ENCODE results near the gene ST6GAL1.
A peak's percentile ranks its signal among the peaks of the same experiment; 100 is the strongest.

Gene ST6GAL1

DNA sequence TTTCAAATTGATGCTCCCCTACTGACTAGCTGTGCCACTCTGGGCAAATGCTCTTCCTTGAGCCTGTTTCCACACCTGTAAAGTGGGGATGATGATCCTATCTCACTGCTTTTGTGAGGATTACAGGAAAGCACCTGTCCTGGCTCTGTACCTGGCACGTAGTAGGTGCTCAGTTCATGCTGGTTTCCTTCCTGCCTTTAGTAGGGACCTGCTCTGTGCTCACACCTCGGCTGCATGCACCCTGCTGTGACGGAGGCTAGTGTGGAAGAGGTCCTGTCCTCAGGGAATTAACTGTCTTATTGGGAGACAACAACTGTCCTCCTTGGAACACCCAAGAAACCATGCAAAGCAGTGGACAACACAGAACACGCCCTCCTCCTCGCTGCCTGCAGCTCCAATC is 147.2 kb downstream of the ST6GAL1 start:
- no peak for DNase-seq (ENCODE audit: low read depth, low spot score)

DNA sequence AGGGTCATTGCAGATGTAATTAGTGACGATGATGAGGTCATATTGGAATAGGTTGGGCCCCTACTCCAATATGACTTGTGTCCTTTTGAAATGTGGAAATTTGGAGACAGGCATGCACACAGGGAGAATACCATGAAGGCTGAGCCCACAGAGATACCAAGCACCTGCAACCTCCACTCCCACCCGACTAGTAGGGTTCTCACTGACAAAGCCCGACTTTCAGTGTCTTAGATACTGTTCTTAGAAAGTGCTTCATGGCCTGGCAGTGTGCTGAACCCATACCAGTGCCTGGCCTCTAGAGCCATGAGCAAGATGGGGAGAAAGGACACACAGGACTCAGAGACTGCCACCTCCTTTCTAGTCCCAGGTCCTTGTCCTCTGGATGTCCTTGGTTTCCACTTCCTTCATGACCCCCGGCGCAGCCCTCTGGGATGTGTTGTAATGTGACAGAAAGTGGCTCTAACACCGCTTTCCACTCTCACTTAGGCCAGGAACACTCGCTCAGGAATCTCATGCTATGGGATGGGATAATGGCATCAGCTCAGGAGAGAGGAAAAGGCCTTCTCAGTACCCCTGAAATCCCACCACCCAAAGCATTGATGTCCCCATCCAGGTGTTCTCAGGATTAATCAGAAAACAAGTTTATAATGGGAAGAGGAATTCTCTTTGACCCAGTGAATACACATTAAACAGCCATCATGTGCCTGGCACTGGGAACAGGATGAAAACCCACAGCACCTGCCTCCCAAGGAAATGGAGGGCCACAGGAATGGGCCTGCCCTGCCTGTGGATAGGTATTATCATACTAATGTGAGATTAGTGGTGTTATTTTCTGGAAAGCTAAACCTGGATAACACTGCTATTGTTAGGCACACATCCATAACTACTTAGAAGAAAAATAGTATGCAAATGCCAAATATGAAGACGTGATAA is 149.0 kb downstream of the ST6GAL1 start:
- DNase-seq (ENCODE audit: low read depth, low spot score) = no peak

DNA sequence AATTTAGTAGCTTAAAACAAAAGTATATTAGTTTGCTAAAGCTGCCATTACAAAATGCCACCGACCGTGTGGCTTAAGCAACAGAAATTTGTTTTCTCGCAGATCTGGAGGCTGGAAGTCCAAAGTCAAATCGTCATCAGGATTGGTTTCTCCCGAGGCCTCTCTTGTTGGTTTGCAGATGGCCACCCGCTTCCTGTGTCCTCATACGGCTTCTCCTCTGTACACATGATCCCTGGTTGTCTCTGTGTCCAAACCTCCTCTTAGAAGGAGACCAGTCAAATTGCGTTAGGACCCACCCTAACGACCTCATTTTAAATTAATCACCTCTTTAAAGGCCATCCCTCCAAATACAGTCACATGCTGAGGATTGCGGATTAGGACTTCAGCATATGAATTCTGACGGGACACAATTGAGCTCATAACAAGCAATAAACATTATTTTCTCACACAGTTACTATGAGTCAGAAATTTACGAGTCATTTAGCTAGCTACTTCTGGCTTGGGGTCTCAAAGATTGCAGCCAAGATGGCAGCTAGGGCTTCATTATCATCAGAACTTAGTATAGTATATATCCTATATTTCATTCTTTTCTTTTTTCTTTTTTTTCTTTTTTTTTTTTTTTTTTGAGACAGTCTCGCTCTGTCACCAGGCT is 150.6 kb downstream of the ST6GAL1 start:
- no peak for DNase-seq (ENCODE audit: low read depth, low spot score)

DNA sequence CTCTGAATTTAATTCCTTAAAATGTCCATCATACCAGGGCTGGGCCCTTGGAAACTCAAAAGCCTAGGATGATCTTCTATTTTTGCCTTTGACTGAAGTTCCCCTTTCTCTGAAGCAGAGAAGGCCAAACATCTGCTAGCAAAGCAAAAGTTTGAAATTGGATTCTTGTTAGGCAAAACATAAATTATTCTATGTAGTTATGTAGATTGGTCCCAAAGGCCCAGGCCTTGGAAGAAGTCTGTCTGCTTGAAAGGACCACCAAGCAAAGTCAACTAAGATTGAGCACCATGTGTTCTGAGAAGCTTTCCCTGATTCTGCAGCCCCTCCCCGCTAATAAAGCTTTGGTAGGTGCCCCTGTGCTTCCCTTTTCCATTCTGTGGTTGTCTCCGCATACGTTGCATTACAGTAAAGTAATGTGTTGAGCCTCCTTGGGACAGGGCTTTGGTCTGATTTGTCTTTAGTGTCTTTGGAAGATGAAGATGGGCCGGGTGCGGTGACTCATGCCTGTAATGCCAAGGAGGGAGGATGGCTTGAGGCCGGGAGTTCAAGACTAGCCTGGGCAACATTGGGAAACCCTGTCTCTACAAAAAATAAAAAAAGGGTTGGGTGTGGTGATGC is 152.5 kb downstream of the ST6GAL1 start:
- DNase-seq (ENCODE audit: low read depth, low spot score) = no peak

DNA sequence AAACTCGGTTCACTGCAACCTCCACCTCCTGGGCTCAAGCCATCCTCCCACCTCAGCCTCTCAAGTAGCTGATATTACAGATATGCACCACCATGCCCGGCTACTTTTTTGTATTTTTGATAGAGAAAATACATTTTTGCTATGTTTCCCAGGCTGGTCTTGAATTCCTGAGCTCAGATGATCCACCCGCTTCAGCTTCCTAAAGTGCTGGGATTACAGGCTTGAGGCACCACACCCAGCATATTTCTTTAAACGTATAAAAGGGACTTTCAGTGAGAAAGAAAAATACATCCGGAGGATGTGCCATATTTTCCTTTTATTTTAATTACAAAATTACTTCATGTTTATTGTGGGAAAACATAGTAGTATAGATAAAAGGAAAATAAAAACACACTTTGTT is 153.8 kb downstream of the ST6GAL1 start:
- DNase-seq (ENCODE audit: low read depth, low spot score) = no peak

DNA sequence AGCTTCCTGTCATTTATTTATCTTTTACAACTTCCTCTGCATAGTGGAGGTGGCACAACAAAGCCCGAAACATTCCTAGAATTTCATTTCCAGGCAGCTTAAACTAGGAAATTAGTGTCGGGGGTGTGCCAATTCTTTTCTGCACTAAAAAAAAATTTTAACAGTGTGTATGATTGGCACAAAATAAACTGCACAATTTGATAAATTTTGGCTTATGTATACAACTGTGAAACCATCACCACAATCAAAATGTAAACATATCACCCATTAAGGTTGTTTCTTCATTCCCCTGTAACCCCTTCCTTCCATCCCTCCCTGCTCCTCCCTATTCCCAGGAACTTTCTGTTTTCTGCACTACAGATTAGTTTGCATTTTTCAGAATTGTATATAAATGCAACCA is 154.3 kb downstream of the ST6GAL1 start:
- DNase-seq (ENCODE audit: low read depth, low spot score) = no peak

DNA sequence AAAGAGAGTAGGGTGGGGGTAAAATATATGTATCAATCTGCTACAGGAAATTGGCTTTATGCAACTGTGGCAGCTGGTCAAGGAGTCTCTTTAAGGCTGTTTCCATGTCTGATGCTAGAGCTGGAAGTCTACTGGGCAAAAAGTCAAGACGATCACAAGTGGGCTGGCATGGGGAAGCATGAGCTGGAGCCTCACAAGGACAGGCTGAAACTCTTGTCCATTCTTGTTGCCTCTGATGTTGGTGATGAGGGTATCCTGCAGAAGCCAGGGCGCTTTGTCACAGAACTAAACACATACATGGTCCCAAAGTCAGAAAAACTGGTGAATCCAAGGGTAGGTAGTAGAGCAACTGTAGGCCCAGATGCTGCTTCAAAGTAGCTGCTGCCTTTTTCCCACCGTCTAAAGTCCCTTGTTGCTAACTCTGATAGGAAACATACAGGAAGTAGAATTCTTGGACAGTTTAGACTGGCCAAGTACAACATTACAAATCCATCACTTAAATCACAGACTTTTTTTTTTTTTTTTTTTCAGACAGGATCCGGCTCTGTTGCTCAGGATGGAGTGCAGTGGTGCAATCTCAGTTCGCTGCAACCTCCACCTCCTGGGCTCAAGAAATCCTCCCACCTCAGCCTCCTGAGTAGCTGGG is 154.8 kb downstream of the ST6GAL1 start:
- no peak for DNase-seq (ENCODE audit: low read depth, low spot score)

DNA sequence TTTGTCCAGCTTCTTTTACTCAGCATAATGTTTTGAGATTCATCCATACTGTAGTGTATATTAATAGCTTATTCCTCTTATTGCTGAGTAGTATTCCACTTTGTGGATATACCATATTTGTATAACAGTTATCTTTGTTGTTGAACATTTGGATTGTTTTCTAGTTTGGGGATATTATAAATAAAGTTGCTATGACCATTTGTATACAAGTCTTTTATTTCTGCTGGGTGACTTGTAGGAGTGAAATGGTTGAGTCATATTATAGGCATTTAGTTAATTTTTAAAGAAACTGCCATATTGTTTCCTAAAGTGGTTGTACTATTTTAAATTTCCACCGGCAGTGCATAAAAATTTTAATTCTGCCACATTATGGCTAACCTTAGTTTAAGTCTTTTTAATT is 155.6 kb downstream of the ST6GAL1 start:
- no peak for DNase-seq (ENCODE audit: low read depth, low spot score)

DNA sequence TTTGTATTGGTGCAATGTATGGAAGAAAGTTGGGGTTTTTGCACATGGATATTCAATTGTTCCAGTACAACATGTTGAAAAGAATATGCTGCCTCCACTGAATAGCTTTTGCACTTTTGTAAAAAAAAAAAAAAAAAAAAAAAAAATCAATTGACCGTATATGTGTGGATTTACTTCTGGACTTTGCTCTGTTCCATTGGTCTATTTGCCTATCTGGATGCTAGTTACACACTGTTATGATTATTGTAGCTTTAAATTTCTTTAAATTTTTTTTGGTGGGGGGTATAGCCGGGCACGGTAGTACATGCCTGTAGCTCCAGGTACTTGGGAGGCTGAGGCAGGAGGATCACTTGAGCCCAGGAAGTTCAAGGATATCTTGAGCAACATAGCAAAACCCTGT is 156.5 kb downstream of the ST6GAL1 start:
- DNase-seq (ENCODE audit: low read depth, low spot score) = no peak

DNA sequence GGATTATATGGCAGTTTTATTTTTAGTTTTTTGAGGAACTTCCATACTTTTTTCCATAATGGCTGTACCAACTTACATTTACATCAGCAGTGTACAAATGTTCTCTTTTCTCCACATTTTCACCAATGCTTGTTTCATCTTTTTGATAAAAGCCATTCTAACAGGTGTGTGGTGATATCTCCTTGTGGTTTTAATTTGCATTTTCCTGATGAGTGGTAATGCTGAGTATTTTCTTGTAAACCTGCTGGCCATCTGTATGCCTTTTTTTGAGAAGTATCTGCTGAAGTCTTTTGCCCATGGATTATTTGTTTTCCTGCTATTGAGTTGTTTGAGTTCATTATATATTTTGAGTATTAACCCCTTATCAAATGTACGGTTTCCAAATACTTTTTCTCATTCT is 158.4 kb downstream of the ST6GAL1 start:
- no peak for DNase-seq (ENCODE audit: low read depth, low spot score)

DNA sequence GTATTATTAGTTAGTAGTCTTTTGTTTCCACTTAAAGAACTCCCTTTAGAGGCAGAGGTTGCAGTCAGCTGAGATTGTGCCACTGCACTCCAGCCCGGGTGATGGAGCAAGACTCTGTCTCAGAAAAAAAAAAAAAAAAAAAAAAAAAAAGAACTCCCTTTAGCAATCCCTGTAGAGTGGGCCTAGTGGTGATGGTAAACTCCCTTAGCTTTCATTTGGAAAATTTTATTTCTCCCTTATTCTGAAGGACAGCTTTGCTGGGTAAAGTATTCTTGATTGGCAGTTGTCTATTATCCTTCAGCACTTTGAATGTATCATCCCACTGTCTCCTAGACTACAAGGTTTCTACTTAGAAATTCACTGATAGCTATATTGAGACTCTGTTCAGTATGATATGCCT is 163.0 kb downstream of the ST6GAL1 start:
- no peak for DNase-seq (ENCODE audit: low read depth, low spot score)

DNA sequence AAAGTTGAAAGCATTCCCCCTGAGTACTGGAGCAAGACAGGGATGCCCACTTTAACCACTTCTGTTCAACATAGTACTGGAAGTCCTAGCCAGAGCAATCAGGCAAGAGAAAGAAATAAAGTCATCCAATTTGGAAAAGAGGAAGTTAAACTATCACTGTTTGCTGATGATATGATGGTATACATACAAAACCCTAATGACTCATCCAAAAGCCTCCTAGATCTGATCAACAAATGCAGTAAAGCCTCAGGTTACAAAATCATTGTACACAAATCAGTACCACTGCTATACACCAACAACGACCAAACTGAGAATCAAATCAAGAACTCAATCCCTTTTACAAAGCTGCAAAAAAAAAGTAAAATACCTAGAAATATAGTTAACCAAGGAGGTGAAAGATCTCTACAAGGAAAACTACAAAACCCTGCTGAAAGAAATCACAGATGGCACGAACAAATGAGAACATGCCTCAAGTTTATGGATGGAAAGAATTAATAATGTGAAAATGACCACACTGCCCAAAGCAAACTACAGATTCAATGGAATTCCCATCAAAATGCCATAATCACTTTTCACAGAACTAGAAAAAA is 168.7 kb downstream of the ST6GAL1 start:
- no peak for DNase-seq (ENCODE audit: low read depth, low spot score)

DNA sequence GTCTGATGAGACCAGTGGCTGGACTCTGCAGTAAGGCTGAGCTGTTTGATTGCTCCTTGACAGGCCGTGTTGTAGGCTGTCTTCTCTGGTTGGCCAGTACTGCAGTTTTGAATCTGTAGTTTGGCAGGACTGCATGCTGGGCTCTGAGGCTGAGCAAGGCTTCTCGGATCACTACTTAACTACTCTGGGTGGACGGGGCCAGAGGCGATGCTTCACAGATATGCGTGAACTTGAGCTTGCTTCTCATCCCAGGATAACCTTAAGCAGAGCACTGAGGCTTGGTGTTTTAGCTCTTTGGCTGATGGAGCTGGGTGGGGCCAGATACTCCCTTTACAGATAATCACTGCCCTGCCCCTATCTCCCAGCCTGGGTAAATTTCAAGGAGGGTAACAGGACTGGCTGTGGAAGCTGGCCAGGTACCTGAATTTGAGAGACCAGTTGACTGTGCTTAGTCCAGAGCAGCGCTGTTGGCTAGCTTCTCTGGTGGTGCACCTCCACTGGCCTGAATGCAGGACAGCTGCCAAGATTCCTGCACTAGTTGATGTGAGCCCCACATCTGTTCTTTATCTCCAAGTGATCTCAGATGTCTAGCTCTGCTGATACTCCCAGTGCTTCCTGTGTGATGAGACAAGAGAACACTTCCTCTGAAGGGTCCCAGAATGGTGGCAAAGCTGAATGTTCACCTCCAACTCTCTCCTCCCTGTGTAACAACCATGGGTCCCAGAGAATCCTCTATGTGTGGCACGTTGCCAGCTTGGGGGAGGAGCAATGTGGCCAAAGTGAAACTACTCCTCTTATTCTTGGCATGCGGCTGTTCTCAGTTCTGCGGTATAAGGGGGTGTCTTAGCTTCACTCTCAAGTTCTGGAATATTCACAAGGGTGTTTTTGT is 171.1 kb downstream of the ST6GAL1 start:
- DNase-seq (ENCODE audit: low read depth, low spot score) = peak; percentile 34

DNA sequence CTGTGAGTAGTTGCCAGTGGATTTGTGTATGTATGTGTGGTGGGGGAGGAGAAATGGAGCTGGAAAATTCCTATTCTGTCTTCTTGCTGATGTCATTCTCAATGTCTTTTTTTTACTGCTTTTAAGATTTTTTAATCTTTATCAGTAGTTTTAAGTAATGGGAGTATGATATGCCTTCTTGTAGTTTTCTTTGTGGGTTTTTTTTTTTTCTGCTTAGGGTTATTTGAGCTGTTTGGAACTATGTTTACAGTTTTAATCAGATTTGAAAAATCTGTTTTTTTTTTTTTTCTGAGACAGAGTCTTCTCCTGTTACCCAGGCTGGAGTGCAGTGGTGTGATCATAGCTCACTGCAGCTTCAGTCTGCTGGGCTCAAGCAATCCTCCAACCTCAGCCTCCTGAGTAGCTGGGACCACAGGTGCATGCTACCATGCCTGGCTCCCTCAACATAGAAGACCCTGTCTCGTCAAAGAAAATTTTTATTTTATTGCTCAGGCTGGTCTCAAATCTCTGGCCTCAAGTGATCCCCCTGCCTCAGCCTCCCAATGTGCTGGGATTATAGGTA is 171.8 kb downstream of the ST6GAL1 start:
- DNase-seq (ENCODE audit: low read depth, low spot score) = no peak

DNA sequence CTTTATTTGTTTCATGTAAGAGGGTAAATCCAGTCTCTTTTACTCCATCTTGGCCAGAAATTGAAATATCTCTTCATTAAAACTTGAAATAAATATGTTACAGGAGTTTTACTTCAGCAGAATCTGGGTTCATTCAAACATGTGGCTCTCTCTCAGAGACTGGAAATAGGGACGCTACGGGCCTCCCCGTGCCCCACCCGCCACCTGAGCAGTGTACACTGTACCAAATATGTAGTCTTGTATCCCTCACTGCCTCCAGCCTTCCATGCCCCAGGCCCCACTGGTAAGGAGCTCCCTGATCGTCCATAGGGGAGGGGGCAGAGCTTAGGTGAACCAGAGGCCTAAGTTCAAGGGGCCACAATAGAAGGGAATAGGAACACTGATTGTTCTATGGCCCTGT is 172.9 kb downstream of the ST6GAL1 start:
- DNase-seq (ENCODE audit: low read depth, low spot score) = no peak

DNA sequence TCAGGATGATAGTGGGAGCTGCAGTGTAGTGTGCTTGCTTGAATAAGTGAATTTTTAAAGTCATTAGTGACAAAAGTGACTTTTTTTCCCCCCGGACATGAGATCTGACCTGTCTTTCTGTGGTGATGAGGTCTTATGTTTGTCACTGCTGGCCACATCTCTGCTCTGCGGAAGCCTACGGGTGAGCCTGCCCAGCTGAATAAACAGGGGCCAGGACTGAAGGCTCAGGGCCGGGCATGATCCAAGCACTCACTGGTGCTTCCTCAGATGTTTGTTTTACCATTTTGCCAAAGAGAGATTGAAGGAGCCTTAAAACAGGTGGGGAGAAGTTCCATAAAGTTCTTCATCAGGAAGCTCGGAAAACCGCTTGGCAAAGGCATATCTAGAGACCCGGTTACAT is 174.0 kb downstream of the ST6GAL1 start:
- no peak for DNase-seq (ENCODE audit: low read depth, low spot score)

DNA sequence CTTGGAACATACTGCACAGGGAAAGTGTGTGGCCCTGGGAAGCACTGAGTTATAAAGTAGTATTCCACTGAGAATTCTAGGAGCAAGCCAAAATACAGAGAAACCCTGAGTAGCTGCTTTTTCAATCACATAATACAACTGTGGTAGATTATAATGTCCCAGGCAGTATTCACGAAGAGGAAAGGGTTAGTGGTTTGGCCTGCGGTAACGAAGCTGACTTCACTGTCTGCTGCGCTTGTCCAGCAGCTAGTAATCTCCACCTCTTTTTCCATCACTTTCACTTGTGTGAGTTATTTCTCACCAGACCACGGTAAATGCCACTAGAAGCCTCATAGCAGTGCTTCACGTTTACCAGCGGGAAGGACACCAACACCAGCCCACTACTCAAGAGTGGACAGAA is 174.6 kb downstream of the ST6GAL1 start:
- no peak for DNase-seq (ENCODE audit: low read depth, low spot score)

DNA sequence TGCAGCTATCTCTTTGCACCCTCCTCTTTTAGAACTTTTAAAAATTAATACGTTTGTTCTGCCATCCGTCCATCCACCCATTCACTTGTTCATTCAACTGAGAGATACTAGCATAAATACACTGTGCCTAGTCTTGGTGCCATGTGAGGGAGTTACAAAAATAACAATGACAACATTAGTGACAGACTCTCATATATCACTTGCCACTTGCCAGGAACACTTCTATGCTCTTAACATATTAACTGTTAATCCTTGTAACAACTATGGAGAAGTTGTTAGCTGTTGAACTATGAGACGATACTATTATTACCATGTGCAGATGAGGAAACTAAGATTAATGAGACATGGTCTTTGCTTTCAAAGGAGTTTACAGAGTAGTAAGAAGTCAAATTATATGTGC is 175.4 kb downstream of the ST6GAL1 start:
- no peak for DNase-seq (ENCODE audit: low read depth, low spot score)

DNA sequence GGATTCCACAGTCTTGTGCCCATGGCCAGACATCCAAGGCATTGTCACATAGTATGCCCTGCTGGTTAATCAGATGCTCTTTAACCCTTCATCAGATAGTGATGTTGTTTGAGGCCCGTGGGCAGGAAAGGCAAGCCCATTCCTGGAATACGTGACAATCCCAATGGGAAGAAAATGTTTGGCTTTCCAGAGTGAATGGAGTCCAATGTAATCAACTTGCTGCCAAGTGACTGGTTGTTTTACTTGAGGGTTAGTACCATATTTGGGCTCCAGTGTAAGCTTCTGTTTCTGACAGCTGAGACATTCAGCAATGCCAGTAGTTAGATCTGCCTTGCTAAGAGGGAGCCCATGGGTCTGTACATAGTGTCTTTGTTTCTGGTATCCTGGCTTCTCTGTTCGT is 177.7 kb downstream of the ST6GAL1 start:
- no peak for DNase-seq (ENCODE audit: low read depth, low spot score)

DNA sequence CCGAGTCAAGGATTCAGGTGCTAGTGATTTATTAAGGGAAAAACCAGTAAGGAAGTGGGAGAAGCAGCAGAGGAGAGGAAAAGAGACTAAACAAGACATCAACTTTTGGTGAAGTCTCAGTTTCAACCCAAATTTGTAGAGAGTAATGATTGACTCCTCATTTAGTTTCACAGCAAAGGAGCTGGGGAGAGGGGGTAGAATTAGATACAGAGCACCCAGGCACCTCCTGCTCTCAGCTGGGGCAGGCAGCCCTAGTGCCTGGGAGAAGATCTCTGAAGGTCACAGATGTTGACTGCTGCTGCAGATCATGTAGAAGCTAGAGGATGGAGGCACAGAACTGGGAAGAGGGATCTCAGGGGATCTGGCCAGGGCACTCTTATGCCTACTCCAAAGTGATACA is 179.8 kb downstream of the ST6GAL1 start:
- no peak for DNase-seq (ENCODE audit: low read depth, low spot score)

Measured in ELF-1 (cell line).